ENCODE measurements around the gene PLA2G6.

GRCh38 chr22:38174626-38175025 lies 7.0 kb downstream of the PLA2G6 start:
- TF ChIP-seq CTCF (conservative IDR thresholded peaks at IDR 0.05; ENCODE audit: low read length) (no peak), EZH2phosphoT487 (IDR thresholded peaks at IDR 0.05; ENCODE audit: borderline replicate concordance) (no peak)

Measured in Loucy (cell line).